IPS-NIHi11 (cell line): Measurements from ENCODE around the gene EPB41L4A.
"Not testable (repeated sequence)": the region's sequence is repeated elsewhere in the genome, so short reads cannot be mapped to it uniquely, and the experiment has no call there.

ENCODE experiments used
- DNase-seq: peaks from one replicate; pipeline ENCODE4 v3.0.0; 2012; ENCODE audit warnings: mixed read lengths, low spot score

Gene EPB41L4A

DNA sequence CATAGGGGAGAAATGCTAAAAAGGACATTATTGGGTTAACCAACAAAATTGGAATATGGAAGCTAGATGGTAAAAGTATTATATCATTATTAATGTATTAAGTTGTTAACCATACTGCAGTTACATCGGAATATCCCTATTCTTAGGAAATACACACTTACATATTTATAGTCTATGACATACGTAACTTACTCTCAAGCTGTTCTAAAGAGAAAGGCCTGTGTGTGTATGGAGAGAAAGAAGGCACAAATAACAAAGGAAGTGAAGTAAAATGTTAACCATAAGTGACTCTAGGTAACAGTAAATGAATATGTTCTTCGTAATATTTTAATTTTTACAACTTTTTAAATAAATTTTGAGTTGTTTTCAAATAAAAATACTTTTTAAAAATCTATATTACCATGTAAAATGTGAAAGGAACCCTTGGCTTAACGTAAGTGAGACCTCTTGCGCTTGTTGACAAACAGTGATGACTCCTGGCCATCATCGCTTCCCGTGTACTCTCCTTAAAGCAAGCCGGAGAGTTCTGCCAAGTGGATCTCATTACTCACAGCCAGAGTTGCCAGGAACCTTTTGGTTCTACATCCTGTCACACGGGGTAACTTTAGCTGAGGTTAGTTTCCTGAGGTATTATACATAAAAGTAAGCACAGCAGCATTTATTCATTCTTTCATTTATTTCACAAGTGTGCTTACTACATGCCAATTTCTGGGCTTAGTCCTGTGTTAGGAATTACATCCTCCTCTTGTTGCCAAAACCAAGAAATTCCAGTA, 165.4 kb downstream of the EPB41L4A start:
- no peak for DNase-seq

DNA sequence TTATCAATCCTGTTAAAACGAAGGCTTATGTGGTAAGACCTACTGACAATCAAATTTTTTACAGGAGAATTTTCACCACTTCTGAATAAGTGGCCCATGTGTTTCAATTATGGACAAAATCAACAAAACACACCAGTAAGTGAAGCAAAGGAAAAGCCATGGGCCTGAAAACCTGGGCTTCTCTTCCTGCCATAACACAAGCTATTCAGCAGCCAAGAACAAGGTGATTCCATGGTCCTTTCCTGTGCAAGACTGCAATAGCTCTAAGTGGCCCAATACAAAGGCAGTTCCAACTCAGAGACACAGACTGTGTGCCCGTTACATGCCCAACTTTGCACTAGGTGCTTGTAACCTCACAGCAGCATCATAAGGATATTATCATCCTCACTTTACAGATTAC, 168.5 kb downstream of the EPB41L4A start:
- DNase-seq = no peak

DNA sequence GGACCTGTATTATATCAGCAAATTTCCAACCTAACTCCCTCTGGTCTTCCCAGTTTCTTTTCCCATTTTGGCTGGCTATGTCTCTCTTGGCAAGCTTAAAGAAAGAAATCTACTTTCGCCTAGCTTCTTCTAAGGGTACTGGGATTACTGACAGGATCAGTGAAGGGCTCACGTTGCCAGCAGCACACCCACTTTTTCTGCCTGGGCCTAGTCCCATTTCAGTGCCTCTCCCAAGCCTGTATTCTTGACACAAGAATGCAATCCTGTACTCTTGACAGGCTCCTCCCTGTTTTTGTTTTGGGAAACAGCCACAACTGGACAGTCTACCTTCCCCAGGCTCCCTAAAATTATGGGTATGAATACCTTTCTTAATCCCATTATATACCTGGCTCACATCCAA, 170.5 kb downstream of the EPB41L4A start:
- DNase-seq = no peak

DNA sequence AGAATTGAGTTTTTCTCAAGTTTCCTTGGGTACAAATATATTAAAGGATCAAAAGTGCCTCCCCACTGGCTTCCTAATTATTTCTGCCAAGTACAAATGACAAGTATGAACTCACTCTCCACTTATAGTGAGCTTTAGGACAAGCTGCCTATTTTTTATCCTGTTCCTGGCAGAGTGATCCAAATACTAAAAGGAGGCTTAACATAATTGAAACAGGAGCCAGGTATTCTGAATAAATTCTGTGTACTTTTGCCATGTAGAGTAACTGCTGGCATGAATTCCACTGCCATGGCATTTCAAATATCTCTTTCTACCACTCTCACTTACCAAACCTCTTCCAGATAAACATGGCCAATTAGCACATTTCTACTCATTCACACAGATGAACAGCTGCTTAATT, 171.1 kb downstream of the EPB41L4A start:
- no peak for DNase-seq

DNA sequence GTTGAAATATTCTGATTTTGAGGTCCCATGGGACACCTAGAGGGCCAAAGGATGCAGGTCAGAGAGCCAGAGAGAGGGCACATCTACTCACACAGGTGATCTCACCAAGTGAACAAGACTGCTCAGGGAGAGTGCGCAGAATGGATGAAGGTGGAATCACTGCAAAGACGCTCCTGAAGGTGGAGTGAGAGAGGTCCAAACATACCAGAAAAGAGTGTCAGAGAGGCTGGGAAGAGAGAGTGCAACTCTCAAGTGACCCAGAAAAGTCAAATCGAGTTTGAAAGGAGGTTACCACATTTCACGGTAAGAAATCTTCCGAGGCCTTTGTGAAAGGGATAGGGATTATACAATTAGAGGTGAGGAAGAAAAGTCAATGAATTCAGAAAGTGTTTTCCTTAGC, 173.4 kb downstream of the EPB41L4A start:
- no peak for DNase-seq

DNA sequence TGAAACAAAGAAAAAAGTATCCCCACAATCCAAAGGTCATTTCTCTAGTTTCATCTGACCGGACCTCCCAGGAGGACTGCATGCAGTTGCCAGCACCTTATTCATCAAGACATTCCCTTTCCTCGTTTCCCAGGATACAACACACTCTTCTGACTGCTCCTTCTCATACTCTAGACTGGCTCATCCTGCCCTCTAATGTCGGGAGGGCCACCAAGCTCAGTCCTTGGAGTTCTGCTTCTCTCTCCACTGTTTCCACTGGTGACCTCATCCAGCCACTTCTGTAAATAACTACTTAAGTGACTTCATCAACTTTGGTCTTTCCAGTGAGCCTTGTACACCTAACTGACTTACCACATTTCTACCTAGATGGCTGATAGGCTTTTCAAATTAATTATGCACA, 179.1 kb downstream of the EPB41L4A start:
- no peak for DNase-seq

DNA sequence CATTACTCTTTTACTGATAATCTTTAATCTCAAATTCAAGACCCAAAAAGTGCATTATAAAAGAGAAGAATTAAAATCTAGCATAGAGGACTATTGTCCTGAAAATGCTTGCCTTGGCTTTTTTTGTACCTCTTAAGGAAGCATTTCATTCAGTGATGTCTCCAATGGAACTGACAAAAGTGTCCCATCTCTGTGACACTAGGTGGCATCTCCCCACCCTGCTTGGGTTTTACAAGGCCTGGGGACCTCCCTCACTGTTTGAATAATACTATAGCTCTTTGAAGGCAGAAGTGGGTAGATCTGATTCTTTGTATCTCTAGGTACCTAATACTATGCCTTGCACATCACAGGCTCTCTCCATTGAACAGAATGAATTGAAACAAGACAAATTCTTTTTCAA, 180.6 kb downstream of the EPB41L4A start:
- no peak for DNase-seq

DNA sequence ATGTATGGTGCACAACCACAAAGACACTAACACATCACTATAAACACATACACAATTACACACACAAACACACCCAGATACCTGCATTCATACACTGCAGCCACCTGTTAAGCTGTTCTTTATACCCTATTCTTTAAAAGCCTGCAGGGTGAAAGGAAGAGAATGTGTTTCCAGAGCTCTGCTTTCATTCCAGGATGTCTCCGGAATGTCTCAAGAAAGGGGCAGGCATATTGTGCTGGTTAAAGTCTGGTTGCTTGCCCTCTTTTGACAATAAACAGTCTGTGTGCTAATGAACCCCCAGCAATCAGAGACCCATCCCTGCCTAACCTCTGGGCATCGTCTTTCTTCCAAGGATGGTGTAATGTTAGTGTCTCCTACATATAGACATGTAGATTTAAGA, 181.6 kb downstream of the EPB41L4A start:
- DNase-seq = no peak

DNA sequence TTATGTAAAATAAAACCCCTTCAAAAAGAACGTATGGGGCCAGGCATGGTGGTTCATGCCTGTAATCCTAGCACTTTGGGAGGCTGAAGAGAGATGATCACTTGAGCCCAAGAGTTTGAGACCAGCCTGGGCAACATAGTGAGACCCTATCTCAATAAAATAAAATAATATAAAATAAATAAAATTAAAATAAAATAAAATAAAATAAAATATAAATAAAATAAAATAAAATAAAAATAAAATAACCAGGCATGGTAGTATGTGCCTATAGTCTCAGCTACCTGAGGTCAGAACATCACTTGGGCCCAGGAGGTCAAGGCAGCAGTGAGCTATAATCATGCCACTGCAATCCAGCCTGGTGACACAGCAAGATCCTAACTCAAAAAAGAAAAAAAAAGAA, 185.1 kb downstream of the EPB41L4A start:
- no peak for DNase-seq

DNA sequence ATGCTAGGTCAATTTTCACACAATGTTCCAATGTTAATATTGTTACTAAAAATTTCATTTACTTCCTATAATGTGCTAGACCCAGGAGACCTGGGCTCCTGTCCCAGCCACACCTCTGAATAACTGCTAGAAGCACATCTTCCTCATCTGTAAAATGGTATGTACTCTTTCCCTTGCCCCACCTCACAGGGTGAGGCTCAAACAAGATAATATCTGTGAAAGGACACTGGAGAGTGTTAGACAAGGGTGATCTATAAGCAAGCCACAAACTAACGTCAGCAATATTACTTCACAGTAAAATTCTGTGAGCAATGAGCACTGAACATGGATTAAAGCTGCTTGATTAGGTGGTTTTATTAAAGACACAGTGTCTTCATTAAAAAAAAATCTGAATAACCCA, 186.4 kb downstream of the EPB41L4A start:
- DNase-seq = no peak

DNA sequence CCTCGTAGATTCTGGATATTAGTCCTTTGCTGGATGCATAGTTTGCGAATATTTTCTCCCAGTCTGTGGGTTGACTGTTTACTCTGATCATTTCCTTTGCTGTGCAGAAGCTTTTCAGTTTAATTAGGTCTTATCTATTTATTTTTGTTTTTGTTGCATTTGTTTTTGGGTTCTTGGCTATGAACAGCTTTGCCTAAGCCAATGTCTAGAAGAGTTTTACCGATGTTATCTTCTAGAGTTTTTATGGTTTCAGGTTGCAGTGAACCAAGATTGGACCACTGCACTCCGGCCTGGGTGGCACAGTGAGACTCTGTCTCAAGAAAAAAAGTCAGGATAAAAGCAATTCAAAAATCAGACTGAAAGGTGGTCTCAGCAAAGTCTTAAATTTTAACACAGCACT, 188.5 kb downstream of the EPB41L4A start:
- no peak for DNase-seq

DNA sequence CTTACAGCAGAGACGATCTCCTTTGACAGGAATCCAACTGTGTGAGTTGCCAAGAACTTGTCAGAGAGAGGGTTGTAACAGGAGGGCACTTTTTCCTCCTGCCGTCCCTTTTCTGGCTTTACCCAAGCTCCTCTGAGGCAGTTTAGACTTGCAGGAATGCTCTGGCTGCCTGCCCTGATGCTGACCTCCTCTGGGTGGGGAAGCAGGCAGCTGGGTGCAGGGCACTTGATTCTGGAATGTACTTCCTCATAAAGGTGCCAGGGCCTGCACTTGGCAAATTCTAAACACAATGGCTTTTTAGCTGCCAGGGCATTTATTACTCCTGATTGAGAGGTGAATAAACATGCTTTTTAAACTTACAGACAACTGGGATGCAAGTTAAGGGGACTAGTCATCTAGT, 190.4 kb downstream of the EPB41L4A start:
- DNase-seq = peak; percentile 74

DNA sequence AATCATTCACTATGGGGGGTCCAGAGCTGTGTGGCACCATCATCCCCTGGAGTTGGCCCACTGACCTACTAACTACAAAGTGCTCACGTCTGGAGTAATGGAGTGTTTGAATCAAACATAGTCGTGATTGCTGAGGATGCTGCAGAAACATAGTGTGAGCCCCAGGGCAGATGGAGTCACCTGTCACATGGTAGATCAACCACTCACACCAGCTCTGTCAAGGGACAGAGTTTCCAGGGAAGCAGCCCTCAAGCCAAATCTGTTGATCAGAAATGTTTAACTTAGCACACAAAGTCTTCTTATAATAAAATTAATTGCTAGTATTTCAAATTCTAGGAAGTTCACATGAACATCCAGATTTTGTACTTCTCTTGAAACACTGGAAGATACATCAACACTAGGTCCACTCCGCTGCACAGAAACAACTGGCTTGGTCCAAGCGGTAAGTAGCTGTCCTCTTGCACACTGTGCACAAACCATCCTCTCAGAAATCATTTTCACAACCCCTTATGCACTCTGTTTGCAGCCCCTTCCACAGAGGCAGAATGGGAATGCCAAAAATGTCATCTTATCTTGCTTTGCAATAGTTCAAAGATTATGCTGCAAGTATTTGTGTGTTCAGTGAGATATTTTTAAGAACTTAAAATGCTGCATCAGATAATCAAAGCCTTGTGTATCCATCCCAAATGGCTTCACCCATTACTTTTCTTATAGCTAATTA, 191.0 kb downstream of the EPB41L4A start:
- DNase-seq = no peak

DNA sequence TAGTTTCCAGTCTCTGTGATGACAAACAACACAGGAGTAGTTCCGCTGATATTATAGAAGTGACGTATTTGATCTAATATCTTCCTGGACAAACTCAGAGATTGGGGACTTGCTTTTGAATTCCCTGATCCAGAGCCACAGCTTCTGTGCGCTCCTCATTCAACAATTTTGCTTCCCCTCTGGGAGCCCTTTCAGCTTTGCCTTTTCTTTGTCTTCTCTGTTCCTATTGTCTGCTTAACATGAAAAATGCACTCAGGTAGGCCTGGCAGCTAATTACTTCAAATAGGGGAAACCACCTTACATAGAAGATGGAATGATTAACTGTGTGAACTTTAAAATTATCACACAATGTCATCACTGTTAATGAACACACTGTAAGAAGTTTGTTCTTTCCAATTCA, 192.9 kb downstream of the EPB41L4A start:
- no peak for DNase-seq

DNA sequence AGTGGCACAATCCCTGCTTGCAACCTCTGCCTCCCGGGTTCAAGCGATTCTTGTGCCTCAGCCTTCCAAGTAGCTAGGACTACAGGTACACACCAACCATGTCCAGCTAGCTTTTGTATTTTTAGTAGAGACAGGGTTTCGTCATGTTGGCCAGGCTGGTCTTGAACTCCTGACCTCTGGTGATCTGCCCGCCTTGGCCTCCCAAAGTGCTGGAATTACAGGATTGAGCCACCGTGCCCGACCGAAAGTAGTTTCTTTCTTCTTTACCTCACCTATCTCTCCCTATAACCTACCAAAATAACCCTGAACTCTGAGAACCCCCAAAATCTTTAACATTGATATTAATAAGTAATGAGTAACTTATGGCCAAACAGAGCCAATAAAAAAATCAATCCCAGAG, 196.1 kb downstream of the EPB41L4A start:
- not testable (repeated sequence) for DNase-seq

DNA sequence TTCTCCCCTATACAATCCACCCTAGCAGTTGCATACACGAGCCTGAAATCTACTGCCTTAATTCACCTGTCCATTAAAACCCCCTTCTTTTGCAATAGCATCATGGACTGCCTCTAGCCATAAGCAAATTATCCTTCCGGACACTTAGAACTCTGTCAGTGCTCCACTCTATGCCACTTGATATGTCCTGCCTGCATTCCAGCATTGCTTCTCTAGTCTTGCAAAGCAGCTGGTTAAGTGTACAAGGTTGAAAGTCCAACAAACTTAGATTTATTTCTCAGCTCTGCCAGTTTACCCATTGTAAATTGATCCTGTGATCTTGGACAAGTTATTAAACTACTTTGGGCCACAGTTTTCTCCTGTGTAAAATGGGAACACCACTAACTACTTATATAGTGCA, 197.9 kb downstream of the EPB41L4A start:
- no peak for DNase-seq

DNA sequence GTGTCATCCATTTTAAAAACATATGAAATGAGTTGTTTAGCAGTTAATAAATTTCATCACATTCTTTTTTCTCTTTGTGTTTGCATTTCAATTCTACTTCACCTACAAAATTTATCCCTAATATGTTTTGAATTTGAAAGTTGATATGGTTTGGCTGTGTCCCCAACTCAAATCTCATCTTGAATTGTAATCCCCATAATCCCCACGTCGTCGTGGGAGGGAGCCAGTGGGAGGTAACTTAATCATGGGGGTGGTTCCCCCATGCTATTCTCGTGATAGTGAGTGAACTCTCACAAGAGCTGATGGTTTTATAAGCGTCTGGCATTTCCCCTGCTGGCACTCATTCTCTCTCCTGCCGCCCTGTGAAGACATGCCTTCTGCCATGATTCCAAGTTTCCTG, 200.1 kb downstream of the EPB41L4A start:
- DNase-seq = no peak

DNA sequence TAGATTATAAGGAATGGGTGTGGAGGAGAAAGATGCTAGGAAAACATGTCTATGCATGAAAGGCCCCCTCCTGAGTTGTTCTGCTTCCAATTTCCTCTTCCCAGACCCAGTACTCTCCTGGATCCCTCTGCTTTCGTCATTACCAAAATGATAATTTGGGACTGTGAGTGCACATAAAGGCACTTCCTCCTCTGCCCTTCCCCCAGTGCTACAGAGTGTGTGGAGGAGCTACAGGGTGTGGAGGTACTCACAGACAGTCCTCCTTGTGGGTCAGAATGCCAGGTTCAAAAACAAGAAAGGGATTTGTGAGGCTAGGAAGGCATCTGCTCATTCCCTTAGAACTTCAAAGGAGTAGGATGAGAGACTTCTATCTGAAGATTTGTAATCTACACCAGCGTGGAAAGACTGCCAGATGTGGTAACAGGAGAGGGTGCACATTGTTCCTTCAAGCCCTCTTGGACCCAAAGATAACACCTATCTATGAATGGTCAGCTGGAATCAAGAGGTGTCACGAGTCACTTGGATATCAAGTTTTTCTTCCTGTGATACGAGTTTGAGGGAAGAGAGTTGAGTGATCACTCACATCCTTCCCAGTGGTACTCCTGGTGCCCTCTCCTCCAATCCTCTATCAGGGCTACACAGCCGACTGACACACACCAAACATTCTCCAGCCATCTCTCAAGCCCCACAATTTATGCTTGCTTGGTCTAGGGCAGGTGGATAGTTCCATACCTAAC, 201.1 kb downstream of the EPB41L4A start:
- no peak for DNase-seq

DNA sequence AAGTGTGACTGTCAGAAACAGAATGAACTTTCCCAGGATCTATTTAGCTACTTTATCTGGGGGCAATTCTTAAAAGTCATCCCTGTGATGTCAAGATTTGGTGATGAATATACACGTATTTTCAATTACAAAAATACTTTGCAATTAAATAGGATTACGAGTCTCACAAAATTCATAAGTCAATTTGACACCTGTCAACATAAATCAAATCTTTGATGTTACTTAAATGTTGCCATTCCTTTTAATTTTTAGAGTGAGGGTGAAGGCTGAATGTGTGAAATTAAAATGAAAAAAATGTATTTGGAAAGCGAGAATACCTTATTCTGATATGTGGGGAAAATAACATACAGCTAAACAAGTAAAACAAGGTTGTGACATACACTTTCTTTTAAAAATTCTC, 202.9 kb downstream of the EPB41L4A start:
- no peak for DNase-seq

DNA sequence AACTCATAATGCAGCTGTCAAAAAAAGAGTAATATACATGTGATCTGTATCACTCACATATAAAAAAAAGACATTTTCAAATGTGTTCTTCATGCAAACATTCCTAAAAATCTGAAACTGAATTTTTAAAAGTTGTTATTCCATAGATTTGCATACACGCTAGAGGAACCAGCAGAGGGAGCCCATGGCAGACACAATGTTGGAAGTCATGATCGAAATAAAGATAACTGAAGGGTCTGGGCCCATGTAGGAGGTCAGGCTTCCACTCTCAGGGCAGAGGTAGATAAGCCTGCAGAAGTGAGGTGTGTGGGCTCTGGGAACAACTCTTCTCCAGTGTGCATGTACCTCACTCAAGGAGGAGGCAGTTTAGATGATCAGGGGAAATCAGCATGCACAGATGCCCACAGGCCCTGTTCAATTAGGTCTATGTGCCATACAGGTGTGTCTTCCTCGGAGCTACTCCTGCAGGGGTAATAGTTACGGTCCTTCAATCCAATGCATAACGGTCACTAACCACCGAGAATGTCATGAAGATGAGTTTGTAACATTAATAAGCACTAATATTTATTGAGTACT, 208.6 kb downstream of the EPB41L4A start:
- DNase-seq = peak; percentile 28

DNA sequence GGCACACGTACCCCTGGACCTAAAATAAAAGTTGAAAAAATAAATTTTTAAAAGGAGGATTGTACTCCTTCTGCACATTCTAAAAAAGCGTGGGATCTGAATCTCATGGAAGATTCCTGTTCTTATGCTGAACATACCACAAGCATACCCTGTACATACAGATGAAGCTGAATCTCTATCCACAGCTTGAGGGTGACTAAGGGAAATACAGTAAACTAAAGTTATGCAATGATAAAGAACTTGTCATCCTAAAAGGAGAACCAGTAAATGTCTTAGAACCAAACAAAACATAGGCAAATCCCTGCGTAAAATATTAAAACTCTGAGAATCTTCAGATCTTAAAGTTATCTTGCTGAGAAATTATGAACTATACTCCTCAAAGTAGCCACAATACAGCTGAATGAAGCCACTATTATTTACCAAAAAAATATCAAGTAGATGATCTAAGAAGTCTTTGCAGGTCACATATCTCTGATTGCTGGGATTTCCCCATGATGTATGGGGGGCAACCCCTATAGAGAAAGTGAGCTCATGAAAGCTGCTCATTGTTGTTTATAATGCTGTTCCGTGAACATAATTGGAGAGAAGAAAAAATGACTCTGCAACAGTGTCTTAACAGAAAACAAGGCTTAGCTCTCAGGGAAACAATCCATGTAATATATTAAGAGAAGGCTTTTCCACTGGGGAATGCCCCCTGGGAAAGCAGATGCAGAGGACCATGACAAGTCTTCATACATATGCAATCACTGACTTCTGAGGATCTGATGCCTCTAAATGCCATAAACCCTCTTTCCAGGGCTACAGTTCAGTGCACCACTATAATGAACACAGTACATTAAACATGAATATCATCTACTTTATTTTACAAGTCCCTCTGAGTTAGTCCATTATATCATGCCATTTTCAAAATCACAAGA, 210.1 kb downstream of the EPB41L4A start:
- no peak for DNase-seq

DNA sequence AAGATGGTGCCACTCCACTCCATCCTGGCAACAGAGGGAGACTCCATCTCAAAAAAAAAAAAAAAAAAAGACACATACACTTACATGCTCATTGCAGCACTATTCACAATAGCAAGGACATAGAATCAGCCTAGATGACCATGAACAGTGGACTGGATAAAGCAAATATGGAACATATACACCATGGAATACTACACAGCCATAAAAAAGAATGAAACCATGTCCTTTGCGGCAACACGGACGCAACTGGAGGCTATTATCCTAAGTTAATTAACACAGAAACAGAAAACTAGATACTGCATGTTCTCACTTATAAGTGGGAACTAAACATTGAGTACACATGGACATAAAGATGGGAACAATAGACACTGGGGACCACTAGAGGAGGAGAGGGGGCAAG, 210.9 kb downstream of the EPB41L4A start:
- not testable (repeated sequence) for DNase-seq
